Suprapubic skin (tissue), 3 donors: ENCODE results near the gene OGFOD1.

Experiments used
- EP300 ChIP-seq: sonication (generic); formaldehyde crosslinking; IDR thresholded peaks from one replicate; pipeline ENCODE4 v1.6.1; 2017; ENCODE audit warnings: antibody characterized with exemption
- TF ChIP-seq, protein P1 (sequence below), 2 donors: fragments of 200-600 bp in 1 of 2; fragments of 450-650 bp in 1 of 2; sonication (generic) in 1 of 2; IDR thresholded peaks; one replicate each; pipeline ENCODE4 v1.5.1; 2016 to 2019; ENCODE audit warnings: antibody characterized with exemption in 2 of 2, mild to moderate bottlenecking in 1 of 2, moderate library complexity in 1 of 2

DNA sequence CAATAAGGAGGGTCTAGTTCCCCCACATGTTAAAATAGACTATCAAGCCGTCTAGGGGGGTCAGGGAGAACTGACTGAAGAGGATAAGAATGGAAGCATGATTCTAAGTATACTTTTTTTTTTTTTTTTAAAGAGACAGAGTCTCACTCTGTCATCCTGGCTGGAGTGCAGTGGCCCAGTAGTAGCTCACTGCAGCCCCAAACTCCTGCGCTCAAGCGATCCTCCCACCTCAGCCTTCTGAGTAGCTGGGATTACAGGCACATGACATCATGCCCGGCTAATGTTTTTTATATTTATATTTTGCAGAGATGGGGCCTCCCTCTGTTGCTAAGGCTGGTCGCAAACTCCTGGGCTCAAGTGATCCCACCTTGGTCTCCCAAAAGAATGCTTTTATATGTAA is 40.2 kb upstream of the OGFOD1 start:
- TF ChIP-seq, protein P1, sequence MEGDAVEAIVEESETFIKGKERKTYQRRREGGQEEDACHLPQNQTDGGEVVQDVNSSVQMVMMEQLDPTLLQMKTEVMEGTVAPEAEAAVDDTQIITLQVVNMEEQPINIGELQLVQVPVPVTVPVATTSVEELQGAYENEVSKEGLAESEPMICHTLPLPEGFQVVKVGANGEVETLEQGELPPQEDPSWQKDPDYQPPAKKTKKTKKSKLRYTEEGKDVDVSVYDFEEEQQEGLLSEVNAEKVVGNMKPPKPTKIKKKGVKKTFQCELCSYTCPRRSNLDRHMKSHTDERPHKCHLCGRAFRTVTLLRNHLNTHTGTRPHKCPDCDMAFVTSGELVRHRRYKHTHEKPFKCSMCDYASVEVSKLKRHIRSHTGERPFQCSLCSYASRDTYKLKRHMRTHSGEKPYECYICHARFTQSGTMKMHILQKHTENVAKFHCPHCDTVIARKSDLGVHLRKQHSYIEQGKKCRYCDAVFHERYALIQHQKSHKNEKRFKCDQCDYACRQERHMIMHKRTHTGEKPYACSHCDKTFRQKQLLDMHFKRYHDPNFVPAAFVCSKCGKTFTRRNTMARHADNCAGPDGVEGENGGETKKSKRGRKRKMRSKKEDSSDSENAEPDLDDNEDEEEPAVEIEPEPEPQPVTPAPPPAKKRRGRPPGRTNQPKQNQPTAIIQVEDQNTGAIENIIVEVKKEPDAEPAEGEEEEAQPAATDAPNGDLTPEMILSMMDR (IDR thresholded peaks at IDR 0.05): no peak
- no peak for TF ChIP-seq EP300
